NCI-H510A treated with DMSO at 0.1 percent for 48 hours (cell line): Measurements from ENCODE around the gene MAN1C1.
A peak's percentile ranks its signal among the peaks of the same experiment; 100 is the strongest.

Experiments used
- DNase-seq: peaks from one replicate; lab custom pipeline; 2025; lab: John Stamatoyannopoulos, UW

Gene MAN1C1

GRCh38 chr1:25616095-25616986, at the start of gene MAN1C1:
MAN1C1 (plus strand) TSS chr1:25616791; CDS start chr1:25617798, 1,007 bp downstream.
- DNase-seq, result peak; percentile 86

DNA sequence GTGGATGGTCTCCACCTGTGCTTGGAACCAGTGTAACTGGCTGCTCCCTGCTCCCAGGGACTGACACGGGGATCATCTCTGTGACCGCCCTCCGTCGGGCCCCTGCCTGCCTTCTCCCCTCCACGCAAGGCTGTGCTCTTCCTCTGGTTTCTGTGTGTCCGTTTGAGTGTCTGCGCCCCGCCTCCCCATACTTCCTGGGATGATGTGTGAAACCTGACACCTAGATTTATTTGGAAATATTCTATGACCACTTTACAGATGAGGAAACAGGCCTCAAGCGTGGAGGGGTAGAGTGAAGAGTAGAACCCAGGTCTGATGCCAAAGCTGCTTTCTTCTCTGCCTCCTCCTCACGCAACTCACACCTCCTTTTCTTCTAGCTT, 48.9 kb upstream of the MAN1C1 start:
- DNase-seq, result no peak

DNA sequence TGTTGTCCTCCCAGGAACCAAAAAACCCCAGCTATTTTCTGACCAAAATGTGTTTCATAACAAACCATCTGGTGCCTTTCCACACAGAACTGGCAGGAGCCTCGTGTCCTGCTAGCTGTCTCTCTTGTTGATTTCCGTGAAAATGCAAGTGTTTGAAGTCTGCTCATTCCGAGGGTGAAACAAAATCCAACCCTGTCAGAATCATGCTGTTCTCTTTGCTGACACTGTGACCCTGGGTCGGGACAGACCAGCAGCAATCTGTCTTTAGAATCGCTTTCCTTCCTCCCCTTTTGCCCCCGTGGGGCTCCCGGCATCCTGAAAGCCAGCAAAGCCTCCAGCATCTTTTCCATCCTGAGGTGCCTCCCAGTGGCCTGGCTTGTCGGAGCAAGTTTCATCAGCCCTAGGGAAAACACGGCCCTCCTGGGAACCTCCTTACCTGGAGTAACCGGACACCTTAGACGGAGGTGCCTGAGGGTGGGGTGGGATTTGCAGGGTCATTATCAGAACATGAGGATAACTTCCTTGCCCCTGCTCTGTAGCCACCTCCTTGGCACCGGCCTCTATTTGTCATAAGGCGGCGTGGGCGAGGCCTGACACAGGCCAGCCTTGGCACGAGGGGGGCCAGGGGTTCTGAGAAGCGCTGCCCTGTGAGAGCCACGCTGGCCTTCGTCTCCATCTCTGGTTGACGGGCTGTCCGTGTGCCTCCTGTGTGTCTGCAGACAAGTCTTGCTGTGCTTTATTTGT, 48.3 kb upstream of the MAN1C1 start:
- DNase-seq, result peak; percentile 18

GRCh38 chr1:25568834-25569596, 47.6 kb upstream of the MAN1C1 start:
- DNase-seq, result no peak

GRCh38 chr1:25569597-25570396, 46.8 kb upstream of the MAN1C1 start:
- DNase-seq, result peak; percentile 52

GRCh38 chr1:25570798-25571521, 45.6 kb upstream of the MAN1C1 start:
- DNase-seq, result no peak

DNA sequence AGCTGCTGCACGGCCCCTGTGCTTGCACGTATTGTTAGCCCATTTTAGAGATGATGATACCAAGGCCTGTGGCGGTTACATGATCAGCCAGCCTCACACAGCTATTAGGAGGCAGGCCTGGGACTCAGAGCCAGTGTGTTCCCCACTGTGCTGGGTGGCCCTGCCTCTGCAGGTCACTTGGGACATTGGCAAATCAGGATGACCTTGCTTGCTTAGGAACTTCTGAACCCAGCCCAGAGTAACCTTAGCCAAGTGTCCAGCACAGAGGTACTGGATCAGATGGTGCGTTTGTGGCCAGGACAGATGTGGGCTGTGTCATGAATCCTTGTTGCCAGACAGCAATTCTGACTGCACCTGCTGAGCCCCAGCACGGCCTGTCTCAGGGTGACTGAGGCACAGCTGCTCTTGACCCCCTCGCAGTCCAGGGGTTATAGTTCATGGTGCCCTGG, 45.0 kb upstream of the MAN1C1 start:
- DNase-seq, result no peak

GRCh38 chr1:25572107-25572506, 44.5 kb upstream of the MAN1C1 start:
- DNase-seq, result no peak

DNA sequence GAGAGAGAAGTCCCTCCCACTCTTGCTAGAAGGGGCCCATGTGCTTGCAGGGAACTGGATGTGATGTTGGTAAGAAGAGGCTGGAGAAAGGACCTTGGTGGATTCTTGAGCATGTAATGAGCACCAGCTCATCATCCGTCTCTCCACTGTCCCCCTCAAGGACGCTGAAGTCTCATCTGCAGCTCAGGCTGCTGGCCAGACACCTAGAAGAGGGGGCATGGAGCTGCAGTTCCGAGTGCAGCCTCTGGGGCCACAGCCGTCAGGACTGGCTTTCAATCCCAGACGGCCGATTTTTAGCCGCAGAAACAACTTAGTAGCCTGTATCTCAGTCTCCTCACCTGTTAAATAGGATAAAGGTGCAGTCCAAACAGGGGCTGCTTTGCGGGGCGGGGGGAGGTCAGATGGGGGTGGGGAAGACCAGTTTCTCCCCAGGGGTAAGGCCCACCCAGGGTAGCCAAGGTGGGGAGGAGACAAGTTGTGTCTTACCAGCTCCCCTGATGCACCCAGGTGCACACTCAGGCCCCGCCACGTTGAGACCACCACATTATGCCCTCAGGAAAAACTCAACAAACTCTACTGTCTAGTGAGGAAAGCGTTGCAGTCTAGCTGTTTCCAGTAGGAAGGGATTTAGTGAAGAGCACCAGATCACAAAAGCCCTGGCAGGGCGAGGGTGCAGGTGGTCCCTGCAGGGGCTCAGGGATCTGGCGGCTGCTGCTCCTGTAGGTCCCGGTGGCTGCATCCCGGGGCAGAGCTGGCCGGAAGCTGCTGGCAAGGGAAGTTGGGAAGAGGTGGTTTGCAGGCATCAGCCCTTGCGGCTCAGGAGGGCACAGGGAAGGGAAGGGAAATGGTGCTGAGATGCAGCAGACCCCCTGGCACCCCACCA, 43.6 kb upstream of the MAN1C1 start:
- peak; percentile 57 for DNase-seq

DNA sequence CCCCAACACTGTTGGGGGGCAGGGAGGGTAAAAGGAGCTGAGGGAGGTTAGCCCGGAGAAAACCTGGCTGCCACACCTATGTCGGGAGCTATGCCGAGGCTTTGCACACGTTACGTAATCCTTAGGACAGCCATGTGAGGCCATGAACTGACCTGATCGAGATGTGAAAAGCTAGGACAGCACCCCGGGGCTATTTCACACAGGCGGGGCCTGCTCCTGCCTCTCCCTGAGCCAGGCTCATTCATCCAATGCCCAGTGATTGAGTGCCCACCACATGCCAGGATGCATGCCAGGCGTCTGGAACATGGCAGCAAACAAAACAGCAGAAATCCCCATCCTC, 43.0 kb upstream of the MAN1C1 start:
- DNase-seq, result no peak

DNA sequence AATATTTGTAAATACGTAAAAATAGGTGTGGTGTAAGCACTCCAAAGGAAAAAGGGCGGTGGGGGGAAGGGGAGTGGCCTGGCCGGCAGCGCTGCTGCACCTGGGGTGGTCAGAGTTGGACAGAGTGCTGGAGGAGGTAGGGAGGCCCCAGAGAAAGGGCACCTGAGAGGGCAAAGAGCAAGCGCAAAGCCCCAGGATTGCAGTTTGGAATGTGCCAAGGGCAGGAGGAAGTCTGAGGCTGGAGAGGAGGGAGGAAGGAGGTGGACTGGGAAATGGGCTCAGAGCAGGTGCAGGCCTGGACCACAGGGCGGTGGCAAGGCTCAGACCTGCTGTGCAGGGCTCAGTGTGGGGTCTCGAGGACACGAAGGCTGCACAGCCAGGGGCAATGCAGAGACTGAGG, 42.6 kb upstream of the MAN1C1 start:
- no peak for DNase-seq

GRCh38 chr1:25575191-25575590, 41.4 kb upstream of the MAN1C1 start:
- DNase-seq, result no peak

- DNase-seq, result no peak
These were observed 40.0 kb upstream of the MAN1C1 start for GRCh38 chr1:25576459-25577133.

- peak; percentile 25 for DNase-seq
These were observed 39.3 kb upstream of the MAN1C1 start for GRCh38 chr1:25577134-25577920.

DNA sequence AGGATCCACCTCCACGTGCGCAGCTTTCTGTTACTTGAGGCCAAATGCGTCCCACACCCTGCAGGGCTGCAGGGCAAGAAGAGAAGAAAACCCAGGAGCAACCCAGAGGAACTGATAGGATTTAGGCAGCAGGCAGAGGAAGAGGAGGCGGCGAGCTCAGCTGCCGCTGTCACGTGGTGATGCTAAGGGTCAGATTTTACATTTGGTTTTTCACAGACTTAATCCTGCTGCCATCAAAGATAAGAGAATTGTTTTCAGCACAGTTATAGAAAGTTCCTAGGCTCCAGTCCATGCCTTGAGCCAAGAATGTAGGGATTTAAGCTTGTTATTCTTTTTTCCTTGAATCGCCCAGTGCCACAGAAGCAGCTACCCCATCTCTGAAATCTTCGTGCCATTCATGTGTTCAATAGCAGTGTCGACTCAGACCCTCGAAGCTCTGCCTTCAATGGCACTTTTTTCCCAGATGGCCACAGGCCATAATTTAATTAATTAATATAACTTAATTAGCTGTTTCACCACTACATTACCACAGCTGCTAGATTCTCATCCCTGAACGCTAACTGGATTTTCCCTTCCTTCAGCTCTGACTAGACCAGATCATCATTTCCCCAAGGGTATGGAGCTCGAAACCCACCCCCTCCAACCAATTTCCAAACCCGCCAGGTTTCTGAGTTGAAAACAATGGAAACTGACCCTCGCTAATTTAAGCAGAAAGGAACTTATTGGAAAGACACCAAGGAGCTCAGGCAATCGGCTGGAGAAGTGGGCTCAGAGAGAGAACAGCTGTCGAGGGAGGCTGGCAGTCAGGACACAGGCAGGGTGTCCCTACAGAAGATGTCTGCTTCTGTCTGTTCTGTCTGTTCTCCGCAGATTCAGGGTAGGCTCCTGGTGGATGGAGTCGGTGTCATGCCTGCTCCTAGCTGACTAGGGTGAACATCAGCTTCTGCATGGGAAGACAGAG, 37.0 kb upstream of the MAN1C1 start:
- DNase-seq, result no peak

DNA sequence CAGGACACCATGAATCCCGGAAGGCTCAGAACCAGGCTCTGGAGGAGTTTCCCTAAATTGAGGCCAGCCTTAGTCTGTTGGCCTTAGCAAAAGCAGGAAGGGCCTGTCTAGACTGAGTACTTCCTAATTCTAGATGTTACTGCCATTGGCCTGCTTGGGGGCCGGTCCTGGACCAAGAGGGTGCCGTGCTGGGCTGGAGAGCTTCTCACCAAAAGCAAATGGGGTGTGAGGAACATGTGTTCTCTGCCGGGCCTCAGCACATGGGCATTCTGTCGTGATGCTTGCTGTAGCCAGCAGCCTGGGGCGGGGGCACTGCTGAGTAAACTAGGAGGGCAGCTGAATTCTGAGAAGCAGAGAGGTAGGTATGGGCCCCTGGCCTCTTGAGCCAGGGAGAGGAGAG, 35.7 kb upstream of the MAN1C1 start:
- DNase-seq, result no peak

DNA sequence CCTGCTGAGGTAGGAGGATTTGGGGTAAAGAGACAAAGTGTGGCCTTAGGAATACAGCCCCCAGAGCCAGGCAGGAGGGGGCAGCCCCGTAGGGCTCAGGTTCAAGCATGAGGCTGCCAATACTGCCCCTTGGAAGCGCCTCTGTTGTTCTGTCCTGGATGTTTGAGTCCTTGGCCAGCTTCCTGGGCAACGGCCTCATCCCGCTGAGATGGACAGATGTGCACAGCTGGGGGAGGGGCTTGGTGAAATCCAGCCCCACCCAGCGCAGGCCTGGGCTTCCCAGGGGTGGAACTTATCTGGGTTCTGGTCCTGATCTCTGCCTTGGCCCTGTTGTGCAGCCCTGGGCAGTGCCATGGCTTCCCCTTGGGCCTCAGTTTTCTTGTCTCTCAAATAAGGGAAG, 34.8 kb upstream of the MAN1C1 start:
- no peak for DNase-seq
